GM15510 (cell line): ENCODE results near the gene ADAMTSL1.

ENCODE experiments used
- POLR2A ChIP-seq: IDR thresholded peaks from 3 replicates; pipeline ENCODE4 v1.6.1; 2011; ENCODE audit warnings: borderline replicate concordance; ENCODE audit not compliant: insufficient read length; ENCODE audit errors: extremely low read depth

Gene ADAMTSL1

DNA sequence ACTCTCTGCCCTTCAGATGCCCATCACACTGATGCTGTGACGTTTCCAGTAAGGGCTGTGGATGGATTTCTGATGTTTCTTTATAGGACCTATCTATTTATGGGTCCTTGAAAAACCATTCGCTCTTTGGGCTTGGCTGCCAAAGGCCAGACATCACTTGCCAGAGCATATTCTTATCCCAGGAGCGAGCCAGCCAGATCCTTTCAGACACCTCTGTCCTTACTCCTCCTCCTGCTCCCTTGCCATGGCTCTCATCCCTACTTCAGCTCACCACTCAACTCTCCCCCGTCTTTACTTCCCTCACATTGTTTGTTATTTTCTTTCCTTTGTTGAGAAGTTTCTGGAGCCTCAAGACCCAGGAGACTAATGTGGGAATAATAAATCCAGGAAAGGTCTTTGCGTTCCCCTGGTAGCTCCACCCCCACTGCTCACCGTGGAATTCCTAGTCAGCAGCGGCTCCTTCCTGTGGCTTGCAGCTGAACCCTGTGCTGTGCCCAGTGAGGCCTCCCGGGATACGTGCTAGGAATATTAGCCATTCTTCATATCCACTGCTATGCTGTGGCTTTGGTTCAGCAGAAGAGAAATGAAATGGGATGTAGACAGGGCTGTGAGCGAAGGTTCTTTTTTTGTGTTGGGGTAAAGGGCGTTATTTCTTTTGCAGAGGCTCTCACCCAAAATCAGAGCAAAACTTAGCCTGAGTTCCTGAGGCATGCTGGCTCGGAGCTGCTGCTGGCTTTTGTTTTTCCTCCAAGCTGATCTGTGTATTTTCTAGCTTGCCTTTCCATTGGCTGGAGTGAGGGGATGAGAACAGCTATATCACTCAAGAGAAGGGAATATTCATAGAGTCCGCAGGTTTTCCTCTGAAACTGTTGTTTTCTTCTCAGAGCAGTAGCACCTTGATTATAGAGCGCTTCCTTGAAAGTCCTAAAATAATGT is 387.9 kb downstream of the ADAMTSL1 start:
- no peak for TF ChIP-seq POLR2A

DNA sequence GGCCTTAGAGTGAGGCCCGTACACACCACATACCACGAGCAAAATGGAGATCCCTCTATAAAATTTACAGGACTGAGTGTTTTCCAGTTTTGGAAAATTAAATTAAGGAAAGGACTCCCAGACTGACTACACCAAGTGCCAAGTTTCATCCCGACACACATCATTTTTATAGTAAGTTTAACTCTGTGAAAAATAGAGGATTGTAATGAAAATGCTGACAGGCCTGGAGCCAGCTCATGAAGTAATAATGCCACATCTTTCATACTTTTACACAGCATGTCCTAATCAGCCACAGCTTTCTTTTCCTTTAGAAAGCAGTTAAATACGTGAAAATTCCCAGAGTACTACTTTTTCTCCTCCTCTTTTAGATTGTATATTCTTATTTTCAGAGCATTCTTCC is 389.8 kb downstream of the ADAMTSL1 start:
- TF ChIP-seq POLR2A: no peak

DNA sequence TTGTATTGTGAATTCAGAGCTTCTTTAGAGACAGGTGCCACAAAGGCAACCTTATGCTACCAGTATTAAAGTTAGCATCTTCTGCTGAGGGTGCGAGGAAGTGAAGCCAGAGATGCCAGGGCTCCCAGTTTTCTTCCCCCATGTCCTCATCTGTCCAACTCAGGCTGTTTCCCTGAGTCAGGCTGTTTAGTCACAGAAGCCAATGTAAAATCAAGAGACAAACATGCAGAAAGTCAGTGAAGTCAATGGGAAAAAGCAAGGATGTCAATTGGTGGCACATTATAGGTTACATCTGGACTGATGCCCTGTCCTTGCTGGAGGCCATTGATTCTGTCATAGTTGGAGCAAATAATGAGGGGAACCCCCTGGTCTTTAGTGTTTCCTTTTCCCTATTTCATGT is 390.6 kb downstream of the ADAMTSL1 start:
- TF ChIP-seq POLR2A: no peak

DNA sequence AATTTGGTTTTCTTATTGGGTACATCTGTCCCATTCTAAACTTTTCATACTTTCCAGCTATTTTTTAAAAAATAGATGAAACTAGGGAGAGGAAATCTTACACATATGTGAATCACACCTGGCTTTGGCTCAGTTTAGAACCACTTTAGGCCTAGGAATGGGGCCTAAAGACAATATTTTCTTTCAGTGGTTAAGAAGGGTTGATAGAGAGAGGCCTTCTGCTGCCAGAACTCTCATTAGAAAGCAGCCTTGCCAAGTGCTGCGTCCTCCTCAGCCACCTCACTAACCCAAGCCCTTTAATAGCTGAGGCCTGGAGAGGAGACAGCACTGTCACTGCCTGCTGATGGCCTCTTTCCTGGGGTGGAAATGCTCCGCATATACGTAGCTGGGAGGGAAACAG is 391.6 kb downstream of the ADAMTSL1 start:
- TF ChIP-seq POLR2A: no peak

DNA sequence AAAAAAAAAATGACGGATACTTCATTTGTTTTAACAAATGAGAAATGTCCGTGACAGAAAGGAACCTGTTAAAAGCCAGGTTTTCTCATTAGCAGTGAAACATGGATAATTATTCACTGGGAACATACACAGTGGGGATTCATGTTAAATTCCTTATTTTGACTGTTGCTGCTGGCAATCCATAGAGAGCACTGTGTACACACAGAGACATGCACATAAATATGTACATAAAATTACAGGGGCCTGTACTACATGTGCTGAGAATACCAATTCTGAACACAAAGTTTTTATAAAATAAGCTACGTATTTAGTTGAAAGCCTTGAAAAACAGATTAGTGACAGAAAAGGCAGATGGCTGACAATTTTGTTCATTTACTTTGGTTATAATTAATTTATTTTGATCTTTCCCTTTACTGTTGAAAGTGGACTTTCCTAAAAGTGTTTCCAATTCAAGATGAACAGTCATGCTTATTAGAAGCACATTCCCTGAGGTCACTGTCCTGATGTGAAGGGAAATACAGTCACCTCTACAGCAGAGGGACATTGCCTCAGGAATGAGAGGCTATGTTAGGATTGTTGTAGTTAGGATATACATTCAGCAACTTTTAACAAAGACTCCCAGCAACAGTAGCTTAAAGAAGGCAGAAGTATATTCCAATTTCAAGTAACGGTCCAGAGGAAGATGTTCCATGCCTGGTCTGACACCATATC is 392.3 kb downstream of the ADAMTSL1 start:
- no peak for TF ChIP-seq POLR2A

DNA sequence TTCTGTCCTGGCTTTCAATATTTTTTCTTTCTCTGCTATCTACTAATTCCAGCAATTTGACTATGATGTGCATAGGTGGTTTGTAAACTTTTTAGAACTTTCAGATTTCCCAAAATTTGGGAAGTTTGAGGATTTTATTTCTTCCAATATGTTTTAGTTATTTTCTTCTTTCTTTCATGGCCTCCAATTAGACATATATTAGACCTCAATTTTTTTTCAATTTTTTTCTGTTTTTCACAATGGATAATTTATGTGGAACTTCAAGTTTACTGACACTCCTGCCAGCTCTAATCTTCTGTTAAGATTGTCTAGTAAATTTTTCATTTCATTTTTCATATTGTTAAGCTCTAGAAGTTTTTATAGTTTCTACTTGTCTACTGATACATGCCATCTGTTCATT is 395.8 kb downstream of the ADAMTSL1 start:
- TF ChIP-seq POLR2A: no peak

DNA sequence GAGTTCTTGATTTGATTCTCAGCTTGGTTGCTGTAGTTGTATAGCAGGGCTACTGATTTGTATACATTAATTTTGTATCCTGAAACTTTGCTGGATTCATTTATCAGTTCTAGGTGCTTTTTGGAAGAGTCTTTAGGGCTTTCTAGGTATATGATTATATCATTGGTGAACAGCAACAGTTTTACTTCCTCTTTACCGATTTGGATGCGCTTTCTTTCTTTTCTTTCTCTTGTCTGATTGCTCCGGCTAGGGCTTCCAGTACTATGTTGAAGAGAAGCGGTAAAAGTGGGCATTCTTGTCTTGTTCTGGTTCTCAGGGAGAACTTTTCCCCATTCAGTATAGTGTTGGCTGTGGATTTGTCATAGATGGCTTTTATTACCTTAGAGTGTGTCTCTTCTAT is 400.1 kb downstream of the ADAMTSL1 start:
- no peak for TF ChIP-seq POLR2A

DNA sequence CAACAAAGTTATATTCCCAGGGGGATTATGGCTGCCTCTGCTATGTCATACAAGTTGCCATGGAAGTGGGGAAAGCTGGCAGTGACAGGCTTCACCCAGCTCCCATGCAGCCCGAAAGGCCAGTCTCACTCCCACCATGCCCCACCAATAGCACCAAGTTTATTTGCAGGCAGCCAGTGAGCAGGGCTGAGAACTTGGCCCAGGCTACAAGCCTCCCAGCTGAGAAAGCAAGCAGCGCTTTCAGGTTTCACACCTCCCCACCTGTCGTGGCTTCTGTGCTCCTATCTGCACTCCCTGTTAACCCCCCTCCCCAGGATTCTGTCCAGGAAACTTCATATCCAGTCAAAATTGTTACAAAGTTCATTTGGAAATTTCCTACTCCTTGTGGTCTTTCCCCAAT is 404.0 kb downstream of the ADAMTSL1 start:
- TF ChIP-seq POLR2A: no peak

DNA sequence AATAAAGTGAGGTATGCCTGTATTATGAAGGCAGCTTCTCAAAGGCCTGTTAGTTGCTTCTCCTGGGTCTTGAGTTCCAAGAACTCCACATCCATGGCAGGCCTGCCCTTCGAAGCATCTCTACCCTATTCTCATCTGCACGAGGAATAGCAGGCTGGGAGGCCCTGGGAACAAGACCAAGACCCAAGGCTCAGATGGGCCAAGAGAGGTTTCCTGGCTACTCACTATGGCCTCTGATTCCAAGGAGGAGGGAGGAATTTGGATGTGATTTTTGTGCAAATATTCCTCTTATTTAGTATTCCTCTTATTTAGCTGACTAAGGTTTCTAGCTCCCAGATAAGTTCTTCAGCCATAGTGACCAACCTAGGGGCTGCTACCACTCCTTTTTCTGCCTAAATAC is 407.8 kb downstream of the ADAMTSL1 start:
- no peak for TF ChIP-seq POLR2A

DNA sequence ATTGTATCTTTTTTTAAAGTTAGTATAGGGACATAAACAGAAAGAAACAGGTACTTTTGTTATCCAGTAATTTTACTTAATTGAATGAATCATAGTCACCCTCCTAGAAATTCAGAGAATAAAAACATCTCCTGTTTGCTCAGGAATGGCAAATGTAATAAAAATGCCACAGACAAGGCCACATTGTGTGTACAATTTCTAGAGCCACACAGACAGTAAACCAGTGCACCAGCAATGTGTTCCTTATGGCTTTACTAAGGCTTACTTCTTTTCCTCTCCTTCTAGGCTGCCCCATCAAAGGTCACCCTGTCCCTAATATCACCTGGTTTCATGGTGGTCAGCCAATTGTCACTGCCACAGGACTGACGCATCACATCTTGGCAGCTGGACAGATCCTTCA is 413.6 kb downstream of the ADAMTSL1 start:
- TF ChIP-seq POLR2A: no peak

DNA sequence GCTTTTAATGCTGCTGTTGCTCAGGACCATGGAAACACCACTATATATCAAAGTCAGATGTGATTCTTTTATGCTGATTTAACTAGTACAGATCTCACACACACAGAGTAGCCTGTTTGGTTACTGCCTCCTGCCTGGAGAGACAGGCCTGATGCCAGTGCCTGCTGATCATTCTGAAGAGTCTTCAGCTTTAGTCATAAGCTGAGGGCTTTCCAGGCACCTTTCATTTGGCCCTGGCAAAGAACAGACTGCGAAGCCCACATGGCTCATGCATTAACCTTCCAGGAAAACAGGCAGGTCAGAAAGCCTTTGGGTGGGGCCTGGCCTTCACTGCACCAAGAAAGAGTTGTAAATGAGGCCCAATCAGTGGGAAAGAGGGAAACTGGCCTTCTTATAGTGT is 414.3 kb downstream of the ADAMTSL1 start:
- no peak for TF ChIP-seq POLR2A

DNA sequence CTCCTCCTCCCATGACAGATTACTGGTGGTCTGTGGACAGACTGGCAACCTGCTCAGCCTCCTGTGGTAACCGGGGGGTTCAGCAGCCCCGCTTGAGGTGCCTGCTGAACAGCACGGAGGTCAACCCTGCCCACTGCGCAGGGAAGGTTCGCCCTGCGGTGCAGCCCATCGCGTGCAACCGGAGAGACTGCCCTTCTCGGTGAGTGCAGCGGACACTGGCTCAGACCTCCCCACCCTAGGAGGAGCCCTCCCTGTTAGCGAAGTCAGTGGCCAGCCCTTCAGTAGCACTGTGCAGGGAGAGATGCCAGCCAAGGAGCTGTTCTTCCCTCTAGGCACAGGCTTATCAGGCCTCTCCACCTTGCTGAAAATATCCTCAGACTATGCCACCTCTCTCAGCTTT is 415.6 kb downstream of the ADAMTSL1 start:
- TF ChIP-seq POLR2A: no peak

DNA sequence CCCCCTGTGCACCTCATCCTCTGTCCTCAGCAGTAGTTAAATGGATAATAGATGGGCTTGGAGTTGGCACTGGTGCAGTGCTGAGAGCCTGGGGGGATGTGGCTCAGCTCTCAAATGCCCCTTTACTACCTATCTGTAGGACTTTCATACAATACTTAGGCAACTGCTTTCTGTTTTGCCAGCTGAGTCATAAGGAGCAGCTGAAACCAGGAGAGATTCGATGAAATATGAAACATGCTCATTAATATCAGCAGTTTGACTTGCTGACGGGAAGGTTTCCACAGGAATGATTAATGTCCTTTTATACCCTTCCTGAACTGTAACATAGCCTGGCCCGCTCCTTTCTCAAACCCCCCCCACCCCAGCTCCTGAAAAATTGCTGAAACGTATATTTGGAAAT is 416.4 kb downstream of the ADAMTSL1 start:
- no peak for TF ChIP-seq POLR2A

DNA sequence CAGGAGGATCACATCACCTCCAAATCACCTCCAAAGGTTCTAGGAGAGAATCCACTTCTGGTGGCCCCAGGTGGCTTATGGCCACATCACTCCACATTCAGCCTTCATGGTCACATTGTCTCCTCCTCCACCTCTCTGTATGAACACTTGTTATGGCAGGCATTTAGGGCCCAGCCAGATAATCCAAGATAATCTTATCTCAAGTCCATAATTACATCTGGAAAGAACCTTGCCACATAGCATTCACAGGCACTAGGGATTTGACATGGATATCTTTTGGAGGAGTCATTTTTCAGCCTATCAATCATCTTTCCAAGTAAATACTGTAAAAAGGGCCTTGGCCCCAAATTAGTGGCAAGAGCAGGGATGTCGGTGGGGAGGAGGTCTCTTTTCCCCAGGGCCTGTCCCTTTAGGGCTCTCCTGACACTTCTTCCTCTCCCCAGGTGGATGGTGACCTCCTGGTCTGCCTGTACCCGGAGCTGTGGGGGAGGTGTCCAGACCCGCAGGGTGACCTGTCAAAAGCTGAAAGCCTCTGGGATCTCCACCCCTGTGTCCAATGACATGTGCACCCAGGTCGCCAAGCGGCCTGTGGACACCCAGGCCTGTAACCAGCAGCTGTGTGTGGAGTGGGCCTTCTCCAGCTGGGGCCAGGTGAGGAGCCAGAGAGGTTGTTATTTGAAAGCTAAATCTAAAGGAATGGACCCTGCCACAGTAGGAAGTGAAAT is 418.2 kb downstream of the ADAMTSL1 start:
- no peak for TF ChIP-seq POLR2A

DNA sequence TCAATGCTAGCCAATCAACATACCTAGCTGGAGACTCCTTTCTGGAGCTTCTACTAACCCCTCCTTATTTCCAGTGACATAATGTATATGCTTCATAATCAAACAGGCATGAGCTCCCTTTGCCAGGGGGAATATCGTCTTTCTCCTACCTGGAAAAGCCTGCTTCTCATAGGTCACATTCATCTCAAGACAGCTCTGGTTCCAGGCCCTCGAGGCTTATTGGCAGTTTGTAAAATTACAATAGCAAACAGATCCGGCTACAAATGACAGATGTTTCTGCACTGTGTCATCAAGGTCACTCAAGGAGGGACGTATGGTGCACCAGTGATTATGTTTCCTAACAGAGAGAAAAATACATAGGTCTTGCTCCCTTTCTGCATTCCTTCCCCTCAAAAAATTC is 419.1 kb downstream of the ADAMTSL1 start:
- no peak for TF ChIP-seq POLR2A
